ENCODE results near the gene BRD3.
"Not testable (repeated sequence)": the region's sequence is repeated elsewhere in the genome, so short reads cannot be mapped to it uniquely, and the experiment has no call there.

The BRD3 gene

DNA sequence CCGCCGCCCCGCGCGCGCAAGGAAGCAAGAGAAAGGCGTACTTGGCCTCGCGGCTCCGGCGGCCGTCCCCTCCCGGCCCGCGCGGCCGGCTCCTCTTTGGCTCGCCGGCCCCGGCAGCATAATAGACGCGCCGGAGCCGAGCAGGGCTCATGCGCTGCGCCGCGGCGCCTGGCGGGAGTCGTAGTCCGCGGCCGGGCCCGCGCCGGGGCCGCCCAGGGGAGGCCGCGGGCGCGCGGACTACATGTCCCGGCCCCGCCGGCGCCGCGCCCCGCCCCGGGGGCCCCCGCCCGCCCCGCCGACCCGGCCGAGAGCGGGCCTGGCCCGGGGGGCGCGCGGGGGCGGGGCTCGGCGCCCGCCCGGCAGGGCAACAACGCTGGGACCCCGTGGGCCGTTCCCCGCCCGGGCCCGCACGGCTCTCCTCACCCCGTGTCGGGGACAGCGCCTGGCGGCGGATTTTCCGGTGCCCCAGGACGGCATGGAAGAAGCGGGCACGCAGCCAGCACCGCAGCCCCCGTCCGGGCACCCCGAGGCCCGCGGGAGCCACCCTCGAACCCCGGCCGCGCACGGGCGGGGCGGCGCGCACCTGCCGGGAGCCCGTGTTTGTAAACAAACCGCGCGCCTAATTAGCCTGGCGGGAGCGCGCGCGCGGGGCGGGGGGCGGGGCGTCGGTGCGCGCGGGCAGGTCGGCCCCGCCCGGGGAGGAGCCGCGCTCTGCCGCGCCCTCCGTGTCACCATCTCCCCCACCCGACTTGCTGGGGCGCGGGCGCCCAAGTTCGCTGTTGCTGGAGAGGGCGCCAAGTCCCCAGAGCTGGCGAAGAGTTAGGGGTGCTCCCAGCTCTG, at the start of gene BRD3:
Gene BRD3 (minus strand): TSS at position 123 of the 840 bp plus-strand sequence. CDS start 14,549 bp downstream, outside the sequence.
- peak; percentile 85 to 88 for ATAC-seq (replicated peaks)
- Mint-ChIP-seq H3K4me1 (peaks cover 21 to 34% of the 10 kb centered on the region in 2 donors), H3K27me3 (peaks cover 14 to 23% of the 10 kb centered on the region in 2 donors), H3K4me3 (peak within 1 kb of the TSS; percentile 88 to 89), H3K36me3 (no peaks in the 10 kb centered on the region), H3K27ac (peak within 1 kb of the TSS; percentile 89), H3K9me3 (no peaks in the 10 kb centered on the region)
- DNase-seq, result peak; percentile 77

DNA sequence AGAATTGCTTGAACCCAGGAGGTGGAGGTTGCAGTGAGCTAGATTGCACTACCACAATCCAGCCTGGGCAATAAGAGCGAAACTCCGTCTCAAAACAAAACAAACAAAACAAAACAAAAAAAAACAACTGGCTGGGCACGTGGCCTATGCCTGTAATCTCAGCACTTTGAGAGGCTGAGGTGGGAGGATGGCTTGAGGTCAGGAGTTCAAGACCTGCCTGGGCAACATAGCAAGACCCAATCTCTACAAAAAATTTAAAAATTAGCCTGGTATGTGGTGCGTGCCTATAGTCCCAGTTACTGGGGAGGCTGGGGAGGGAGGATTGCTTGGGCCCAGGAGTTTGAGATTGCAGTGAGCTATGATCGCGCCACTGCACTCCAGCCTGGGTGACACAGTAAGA, 44.7 kb upstream of the BRD3 start:
- Mint-ChIP-seq H3K4me1 (no peaks in the 10 kb centered on the region), H3K36me3 (no peaks in the 10 kb centered on the region), H3K27ac (no peak overlapping the region), H3K4me3 (no peak overlapping the region), H3K27me3 (peaks cover under 1 to 6% of the 10 kb centered on the region in 2 donors), H3K9me3 (no peaks in the 10 kb centered on the region)
- ATAC-seq (replicated peaks) (no peak), DNase-seq (no peak)

DNA sequence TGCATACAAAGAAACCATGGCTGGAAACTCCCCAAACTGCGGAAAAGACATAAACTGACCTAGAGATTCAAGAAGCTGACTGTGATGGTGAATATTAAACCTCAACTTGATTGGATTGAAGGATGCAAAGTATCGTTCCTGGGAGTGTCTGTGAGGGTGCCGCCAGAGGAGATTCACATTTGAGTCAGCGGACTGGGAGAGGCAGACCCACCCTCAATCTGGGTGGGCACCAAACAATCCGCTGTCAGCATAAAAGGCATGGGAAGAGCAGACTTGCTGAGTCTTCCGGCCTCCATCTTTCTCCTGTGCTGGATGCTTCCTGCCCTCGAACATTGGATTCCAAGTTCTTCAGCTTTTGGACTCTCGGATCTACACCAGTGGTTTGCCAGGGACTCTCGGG, 43.2 kb upstream of the BRD3 start:
- Mint-ChIP-seq H3K4me1 (no peaks in the 10 kb centered on the region), H3K9me3 (no peaks in the 10 kb centered on the region), H3K27me3 (peaks cover 11 to 20% of the 10 kb centered on the region in 2 donors), H3K36me3 (no peaks in the 10 kb centered on the region), H3K27ac (no peak overlapping the region), H3K4me3 (no peak overlapping the region)
- ATAC-seq (replicated peaks), result no peak
- DNase-seq, result no peak

DNA sequence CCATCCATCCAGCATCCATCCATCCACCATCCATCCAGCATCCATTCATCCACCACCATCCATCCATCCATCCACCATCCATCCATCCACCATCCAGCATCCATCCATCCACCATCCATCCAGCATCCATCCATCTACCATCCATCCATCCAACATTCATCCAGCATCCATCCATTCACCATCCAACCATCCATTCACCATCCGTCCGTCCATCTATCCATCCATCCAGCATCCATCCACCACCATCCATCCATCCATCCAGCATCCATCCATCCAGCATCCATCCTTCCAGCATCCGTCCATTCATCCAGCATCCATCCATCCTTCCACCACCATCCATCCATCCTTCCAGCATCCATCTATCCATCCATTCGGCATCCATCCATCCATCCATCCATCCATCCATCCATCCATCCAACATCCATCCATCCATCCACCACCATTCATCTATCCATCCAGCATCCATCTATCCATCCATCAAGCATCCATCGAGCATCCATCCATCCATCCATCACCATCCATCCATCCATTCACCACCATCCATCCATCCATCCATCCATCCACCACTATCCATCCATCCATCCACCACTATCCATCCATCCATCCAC, 35.7 kb upstream of the BRD3 start:
- peaks cover 4 to 7% of the 10 kb centered on the region in 2 donors for H3K9me3 Mint-ChIP-seq
- peaks cover 50 to 55% of the 10 kb centered on the region in 2 donors for H3K27me3 Mint-ChIP-seq
- H3K27ac Mint-ChIP-seq, result no peak overlapping the region
- no peak for ATAC-seq (replicated peaks)
- no peak overlapping the region for H3K4me3 Mint-ChIP-seq
- H3K36me3 Mint-ChIP-seq, result no peaks in the 10 kb centered on the region
- no peak for DNase-seq
- H3K4me1 Mint-ChIP-seq, result peaks cover 6 to 7% of the 10 kb centered on the region in 2 donors

DNA sequence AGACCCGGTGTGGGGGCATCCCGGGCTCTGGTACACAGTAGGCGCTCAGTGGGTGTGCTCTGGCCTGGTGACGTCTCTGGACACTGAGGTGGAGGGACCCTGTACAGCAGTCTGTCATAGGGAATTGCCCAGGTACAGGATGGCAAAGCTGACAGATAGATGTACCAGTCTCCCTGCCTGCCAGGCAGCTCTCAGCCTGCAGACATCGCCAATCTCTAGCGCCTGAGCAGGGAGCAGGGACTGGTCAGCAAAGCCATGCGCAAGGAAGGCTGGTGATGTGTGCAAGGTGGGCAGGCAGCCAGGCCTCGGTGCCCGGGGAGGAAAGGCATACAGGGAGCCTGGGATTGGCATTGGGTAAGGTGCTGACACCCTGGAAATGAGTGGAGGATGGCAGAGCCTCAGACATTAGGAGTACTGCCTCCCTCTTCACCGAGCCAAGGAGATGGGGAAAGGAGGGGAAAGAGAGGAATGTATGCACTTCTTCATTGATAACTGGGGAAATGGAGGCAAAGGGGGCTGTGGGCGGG, 33.9 kb upstream of the BRD3 start:
- no peaks in the 10 kb centered on the region for H3K36me3 Mint-ChIP-seq
- H3K27ac Mint-ChIP-seq, result no peak overlapping the region
- H3K27me3 Mint-ChIP-seq, result peaks cover 45 to 48% of the 10 kb centered on the region in 2 donors
- peaks cover 4 to 7% of the 10 kb centered on the region in 2 donors for H3K9me3 Mint-ChIP-seq
- no peak overlapping the region for H3K4me3 Mint-ChIP-seq
- no peak for DNase-seq
- peaks cover 6 to 7% of the 10 kb centered on the region in 2 donors for H3K4me1 Mint-ChIP-seq
- no peak for ATAC-seq (replicated peaks)

DNA sequence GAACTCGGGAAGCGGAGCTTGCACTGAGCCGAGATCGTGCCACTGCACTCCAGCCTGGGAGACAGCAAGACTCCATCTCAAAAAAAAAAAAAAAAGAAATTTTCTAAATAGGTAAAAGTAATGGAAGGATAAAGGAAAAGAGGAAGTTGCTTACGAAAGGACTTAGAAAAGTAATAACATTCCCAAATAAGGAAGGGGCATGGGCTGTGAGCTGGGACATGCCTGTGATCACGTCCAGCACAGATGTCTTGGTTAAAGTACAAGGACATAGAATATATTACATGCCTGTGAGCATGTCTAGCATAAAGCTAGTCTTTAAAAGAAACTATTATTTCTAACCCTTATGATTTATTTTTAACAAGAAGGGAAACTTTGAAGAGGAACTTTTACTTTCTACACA, 33.3 kb upstream of the BRD3 start:
- not testable (repeated sequence) for H3K4me3 Mint-ChIP-seq; H3K27ac Mint-ChIP-seq; ATAC-seq (replicated peaks); H3K4me1 Mint-ChIP-seq; H3K9me3 Mint-ChIP-seq; H3K36me3 Mint-ChIP-seq; DNase-seq
- H3K27me3 Mint-ChIP-seq, result peaks cover 40 to 48% of the 10 kb centered on the region in 2 donors

DNA sequence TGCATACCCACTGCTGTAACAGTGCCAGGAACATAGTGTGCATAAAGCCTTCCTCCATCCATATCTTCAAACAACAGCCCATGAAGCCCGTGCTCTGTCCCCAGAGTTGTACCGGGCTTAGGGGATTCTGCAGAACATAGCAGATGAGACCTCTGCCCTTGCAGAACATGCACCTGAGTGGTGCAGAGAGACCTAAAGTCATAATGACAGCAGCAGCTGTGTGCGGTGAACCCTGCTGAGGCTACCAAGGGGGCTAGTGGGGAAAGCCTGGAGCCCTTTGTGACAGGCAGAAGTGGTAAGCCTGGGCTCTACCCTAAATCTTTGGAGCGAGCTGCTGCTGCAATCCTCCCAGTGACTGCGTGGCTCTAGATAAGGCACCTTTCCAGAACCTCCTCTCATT, 32.2 kb upstream of the BRD3 start:
- ATAC-seq (replicated peaks) (peak; percentile 58 to 70), DNase-seq (no peak)
- Mint-ChIP-seq H3K4me1 (peaks cover 6 to 7% of the 10 kb centered on the region in 2 donors), H3K9me3 (peaks cover 4 to 7% of the 10 kb centered on the region in 2 donors), H3K27ac (no peak overlapping the region), H3K27me3 (peaks cover 34 to 45% of the 10 kb centered on the region in 2 donors), H3K4me3 (no peak overlapping the region), H3K36me3 (no peaks in the 10 kb centered on the region)

DNA sequence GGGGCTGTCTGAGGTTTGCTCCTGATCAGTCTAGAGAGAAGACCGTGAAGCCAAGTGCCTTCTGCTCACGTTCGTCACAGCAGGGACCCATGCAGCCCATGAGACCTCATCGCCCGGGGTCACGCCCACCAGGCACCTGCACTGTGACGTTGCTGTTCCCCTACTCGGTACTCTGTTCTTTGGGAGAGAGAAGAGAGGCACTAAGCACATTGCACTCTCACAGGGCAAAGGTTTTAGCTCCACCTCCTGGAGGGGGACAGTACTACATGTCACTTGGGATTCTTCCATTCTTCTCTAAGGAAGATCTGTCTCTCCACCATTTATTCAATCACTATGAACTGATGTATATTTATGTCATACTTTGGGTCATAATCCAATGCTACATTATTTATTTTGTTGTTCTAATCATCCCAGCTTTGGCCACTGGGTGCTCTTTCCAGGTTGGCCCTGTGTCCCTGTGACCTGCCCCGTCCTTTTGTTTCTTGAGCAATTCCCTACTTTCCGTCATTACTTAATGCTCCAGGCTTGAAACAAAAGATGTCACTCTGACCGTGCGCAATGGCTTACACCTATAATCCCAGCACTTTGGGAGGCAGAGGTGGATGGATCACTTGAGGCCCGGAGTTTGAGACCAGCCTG, 31.4 kb upstream of the BRD3 start:
- peak; percentile 79 to 80 for ATAC-seq (replicated peaks)
- H3K27ac Mint-ChIP-seq, result no peak overlapping the region
- no peaks in the 10 kb centered on the region for H3K36me3 Mint-ChIP-seq
- peak; percentile 8 for DNase-seq
- peaks cover 6 to 7% of the 10 kb centered on the region in 2 donors for H3K4me1 Mint-ChIP-seq
- peaks cover 4 to 7% of the 10 kb centered on the region in 2 donors for H3K9me3 Mint-ChIP-seq
- H3K27me3 Mint-ChIP-seq, result peaks cover 27 to 43% of the 10 kb centered on the region in 2 donors
- no peak overlapping the region for H3K4me3 Mint-ChIP-seq

DNA sequence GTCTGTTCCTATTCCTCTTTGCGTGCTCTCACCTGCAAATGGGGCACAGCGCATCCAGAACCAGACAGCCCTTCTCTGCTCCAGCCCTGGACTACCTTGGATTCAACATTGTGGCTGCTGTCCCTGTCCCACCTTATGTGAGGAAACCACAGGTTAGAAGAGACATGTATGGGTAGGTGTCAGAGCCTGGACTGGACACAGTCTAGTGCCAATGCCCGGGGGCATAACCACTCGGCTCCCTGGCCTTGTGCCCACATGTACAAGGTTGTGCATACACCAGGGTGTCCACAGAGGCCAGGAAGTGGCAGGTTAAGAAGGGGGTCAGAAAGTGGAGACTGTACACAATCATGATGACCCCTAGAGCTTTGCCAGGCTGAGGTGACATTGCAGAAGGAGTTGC, 22.1 kb upstream of the BRD3 start:
- H3K4me1 Mint-ChIP-seq, result no peaks in the 10 kb centered on the region
- H3K4me3 Mint-ChIP-seq, result no peak overlapping the region
- no peaks in the 10 kb centered on the region for H3K9me3 Mint-ChIP-seq
- peaks cover 27 to 36% of the 10 kb centered on the region in 2 donors for H3K27me3 Mint-ChIP-seq
- ATAC-seq (replicated peaks), result no peak
- H3K27ac Mint-ChIP-seq, result no peak overlapping the region
- no peak for DNase-seq
- no peaks in the 10 kb centered on the region for H3K36me3 Mint-ChIP-seq

DNA sequence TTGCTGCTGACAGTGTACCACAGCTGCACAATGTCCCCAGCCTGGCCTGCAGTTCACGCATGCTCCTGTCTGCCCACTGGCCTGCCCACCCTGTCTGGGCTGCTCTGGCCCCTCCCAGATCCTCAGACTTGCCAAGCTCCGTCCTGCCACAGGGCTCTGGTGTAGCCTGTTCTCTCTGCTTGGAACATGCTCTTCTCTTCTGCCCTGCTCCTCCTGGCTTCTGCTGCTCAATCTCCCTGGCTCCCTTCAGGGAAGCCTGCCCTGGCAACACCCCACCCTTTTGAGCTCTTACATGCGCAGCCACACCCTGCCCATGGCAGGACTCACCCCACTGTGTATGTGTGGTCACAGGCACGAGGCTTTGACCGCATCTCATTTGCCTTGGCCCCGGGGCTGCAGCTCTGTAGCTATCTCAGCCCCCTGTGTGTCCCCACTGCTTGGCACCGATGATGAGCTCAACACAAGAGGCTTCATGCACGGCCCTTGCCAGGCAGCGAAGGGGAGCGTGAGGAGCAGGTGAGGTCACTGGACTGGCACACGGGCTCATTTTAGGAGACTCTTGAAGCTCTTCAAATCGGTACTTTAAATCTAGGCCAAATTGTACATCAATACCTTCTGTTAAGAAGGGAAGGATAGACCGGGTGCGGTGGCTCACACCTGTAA, 20.4 kb upstream of the BRD3 start:
- H3K36me3 Mint-ChIP-seq, result no peaks in the 10 kb centered on the region
- no peak overlapping the region for H3K4me3 Mint-ChIP-seq
- no peaks in the 10 kb centered on the region for H3K9me3 Mint-ChIP-seq
- H3K4me1 Mint-ChIP-seq, result no peaks in the 10 kb centered on the region
- ATAC-seq (replicated peaks) (no peak), DNase-seq (no peak)
- H3K27ac Mint-ChIP-seq, result no peak overlapping the region
- H3K27me3 Mint-ChIP-seq, result peaks cover 26% of the 10 kb centered on the region in 2 donors

DNA sequence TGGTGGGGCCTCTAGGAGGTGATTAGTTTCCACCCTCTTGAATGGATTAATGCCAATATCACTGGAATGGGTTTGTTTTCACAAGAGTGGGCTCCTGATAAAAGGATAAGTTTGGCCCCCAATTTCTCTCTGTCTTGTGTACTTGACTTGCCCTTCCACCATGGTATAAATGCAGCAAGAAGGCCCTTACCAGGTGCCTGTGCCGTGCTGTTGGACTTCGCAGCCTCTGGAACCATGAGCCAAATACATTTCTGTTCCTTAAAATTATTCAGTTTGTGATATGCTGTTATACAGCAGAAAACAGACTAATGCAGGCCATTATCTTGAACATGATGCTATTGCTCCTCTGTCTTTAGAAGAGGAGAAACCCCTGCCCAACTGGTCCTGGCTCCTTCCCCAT, 17.8 kb upstream of the BRD3 start:
- ATAC-seq (replicated peaks), result no peak
- H3K36me3 Mint-ChIP-seq, result no peaks in the 10 kb centered on the region
- no peaks in the 10 kb centered on the region for H3K9me3 Mint-ChIP-seq
- peaks cover 22 to 25% of the 10 kb centered on the region in 2 donors for H3K27me3 Mint-ChIP-seq
- no peak overlapping the region for H3K4me3 Mint-ChIP-seq
- no peak overlapping the region for H3K27ac Mint-ChIP-seq
- no peaks in the 10 kb centered on the region for H3K4me1 Mint-ChIP-seq
- no peak for DNase-seq

DNA sequence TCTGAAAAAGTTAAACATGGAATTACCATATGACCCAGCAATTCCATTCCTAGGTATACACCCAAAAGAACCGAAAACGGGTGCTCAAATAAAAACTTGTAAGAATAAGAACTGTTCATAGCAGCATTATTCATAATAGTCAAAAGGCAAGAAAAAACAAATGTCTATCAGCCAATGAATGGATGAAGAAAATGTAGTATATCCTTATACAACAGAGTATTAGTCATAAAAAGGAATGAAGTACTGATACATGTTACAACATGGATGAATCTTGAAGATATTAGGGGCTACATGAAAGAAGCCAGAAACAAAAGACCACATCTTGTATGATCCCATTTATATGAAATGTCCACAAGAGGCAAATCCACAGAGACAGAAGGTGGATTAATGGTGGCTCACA, 15.6 kb upstream of the BRD3 start:
- H3K9me3 Mint-ChIP-seq, result peaks cover 5 to 6% of the 10 kb centered on the region in 2 donors
- H3K4me3 Mint-ChIP-seq, result no peak overlapping the region
- ATAC-seq (replicated peaks) (no peak), DNase-seq (no peak)
- H3K27me3 Mint-ChIP-seq, result peaks cover 25 to 28% of the 10 kb centered on the region in 2 donors
- H3K27ac Mint-ChIP-seq, result no peak overlapping the region
- peaks cover 5 to 7% of the 10 kb centered on the region in 2 donors for H3K36me3 Mint-ChIP-seq
- H3K4me1 Mint-ChIP-seq, result no peaks in the 10 kb centered on the region

DNA sequence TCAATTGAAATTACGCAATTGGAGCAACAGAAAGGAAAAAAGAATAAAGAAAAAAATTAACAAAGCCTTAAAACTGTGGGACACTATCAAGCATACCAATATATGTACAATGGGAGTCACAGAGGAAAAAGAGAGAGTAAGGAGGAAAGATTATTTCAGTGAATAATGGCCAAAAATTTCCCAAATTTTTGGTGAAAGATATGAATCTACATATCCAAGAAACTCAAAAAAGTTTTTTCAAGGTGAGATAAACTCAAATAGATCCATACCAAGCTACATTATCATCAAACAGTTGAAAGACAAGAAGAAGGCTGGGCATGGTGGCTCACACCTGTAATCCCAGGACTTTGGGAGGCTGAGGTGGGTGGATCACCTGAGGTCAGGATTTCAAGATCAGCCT, 8.8 kb upstream of the BRD3 start:
- DNase-seq (no peak), ATAC-seq (replicated peaks) (no peak)
- Mint-ChIP-seq H3K9me3 (peaks cover 5 to 14% of the 10 kb centered on the region in 2 donors), H3K4me1 (no peaks in the 10 kb centered on the region), H3K27me3 (peaks cover 20 to 28% of the 10 kb centered on the region in 2 donors), H3K36me3 (peaks cover 12% of the 10 kb centered on the region in 2 donors), H3K27ac (no peak overlapping the region), H3K4me3 (no peak overlapping the region)

DNA sequence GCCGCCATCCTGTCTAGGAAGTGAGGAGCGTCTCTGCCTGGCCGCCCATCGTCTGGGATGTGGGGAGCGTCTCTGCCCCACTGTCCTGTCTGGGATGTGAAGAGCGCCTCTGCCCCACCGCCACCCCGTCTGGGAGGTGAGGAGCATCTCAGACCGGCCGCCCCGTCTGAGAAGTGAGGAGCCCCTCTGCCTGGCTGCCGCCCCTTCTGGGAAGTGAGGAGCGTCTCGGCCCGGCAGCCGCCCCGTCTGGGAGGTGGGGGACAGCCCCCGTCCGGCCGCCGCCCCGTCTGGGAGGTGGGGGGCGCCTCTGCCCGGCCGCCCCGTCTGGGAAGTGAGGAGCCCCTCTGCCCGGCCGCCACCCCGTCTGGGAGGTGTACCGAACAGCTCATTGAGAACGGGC, 7.9 kb upstream of the BRD3 start:
- not testable (repeated sequence) for DNase-seq; ATAC-seq (replicated peaks); H3K4me1 Mint-ChIP-seq; H3K4me3 Mint-ChIP-seq; H3K27ac Mint-ChIP-seq
- H3K9me3 Mint-ChIP-seq, result peaks cover 5 to 14% of the 10 kb centered on the region in 2 donors
- peaks cover 16 to 21% of the 10 kb centered on the region in 2 donors for H3K27me3 Mint-ChIP-seq
- peaks cover 12% of the 10 kb centered on the region in 2 donors for H3K36me3 Mint-ChIP-seq
